Prostate gland (tissue), 2 donors: ENCODE data around the gene SLC25A26.

Source experiments
- POLR2A ChIP-seq: fragments of 450-650 bp; IDR thresholded peaks from one replicate; pipeline ENCODE4 v1.6.1; 2016; ENCODE audit warnings: antibody characterized with exemption, mild to moderate bottlenecking
- POLR2AphosphoS5 ChIP-seq: sonication (generic); formaldehyde crosslinking; IDR thresholded peaks from one replicate; pipeline ENCODE4 v1.6.1; 2017; ENCODE audit warnings: antibody characterized with exemption
- TF ChIP-seq, protein P1 (sequence below), 4 experiments: fragments of 200-600 bp in 2 of 4; fragments of 450-650 bp in 2 of 4; sonication (generic) in 2 of 4; IDR thresholded peaks; 1 replicate in 3 of 4; 2 replicates in 1 of 4; pipeline ENCODE4 v1.5.1; 2016 to 2019; ENCODE audit warnings: antibody characterized with exemption in 4 of 4, mild to moderate bottlenecking in 2 of 4, moderate library complexity in 2 of 4

DNA sequence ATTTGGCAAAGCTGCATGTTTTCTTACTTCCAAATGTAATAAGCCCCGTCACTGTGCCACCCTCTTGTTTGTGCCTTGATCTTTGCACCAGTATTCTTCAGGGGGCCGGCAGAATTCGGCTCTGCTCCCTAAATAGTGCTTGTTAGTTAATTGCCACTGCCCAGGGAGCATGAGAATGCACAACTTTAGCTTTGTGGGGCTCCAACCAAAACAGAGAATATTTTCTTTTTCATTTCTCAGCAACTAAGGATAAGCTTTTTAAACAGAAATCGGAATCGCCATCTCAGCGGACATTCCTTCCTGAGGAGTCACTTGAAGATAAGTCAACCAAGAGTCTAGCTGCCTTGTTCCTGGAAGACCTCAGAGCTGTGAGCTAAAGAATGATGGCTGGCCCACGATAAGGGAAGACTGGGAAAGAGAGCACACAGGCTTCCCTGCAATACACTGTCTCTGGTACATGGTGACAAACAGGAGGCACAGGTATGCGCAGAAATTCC is 174.0 kb downstream of the SLC25A26 start:
- TF ChIP-seq, protein P1, sequence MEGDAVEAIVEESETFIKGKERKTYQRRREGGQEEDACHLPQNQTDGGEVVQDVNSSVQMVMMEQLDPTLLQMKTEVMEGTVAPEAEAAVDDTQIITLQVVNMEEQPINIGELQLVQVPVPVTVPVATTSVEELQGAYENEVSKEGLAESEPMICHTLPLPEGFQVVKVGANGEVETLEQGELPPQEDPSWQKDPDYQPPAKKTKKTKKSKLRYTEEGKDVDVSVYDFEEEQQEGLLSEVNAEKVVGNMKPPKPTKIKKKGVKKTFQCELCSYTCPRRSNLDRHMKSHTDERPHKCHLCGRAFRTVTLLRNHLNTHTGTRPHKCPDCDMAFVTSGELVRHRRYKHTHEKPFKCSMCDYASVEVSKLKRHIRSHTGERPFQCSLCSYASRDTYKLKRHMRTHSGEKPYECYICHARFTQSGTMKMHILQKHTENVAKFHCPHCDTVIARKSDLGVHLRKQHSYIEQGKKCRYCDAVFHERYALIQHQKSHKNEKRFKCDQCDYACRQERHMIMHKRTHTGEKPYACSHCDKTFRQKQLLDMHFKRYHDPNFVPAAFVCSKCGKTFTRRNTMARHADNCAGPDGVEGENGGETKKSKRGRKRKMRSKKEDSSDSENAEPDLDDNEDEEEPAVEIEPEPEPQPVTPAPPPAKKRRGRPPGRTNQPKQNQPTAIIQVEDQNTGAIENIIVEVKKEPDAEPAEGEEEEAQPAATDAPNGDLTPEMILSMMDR (IDR thresholded peaks at IDR 0.05), result no peak
- no peak for TF ChIP-seq POLR2A
- no peak for TF ChIP-seq POLR2AphosphoS5
